Endothelial cell of umbilical vein (primary cell): ENCODE measurements around the gene IDUA. TPM values are rescaled to one million over a fixed set of nuclear protein-coding genes. Genes with fewer than 3 reads are reported as not detected.

Experiments used
- BruUV-seq: library from RNA; stranded (reverse); fragments of 400-500 nt; replicated peaks from 2 replicates; lab custom pipeline; 2021; lab: Mats Ljungman, UMichigan
- CTCF ChIA-PET: fragments of 300-600, 350-600 bp; sonication (Branson Sonifier 250); formaldehyde crosslinking; loops from one replicate; lab custom pipeline; 2021; ENCODE audit warnings: antibody characterized with exemption, inconsistent platforms; lab: Charles Lee
- POLR2A ChIA-PET: fragments of 300-600, 350-600 bp; sonication (Branson Sonifier 250); formaldehyde crosslinking; loops from one replicate; lab custom pipeline; 2021; ENCODE audit warnings: antibody characterized with exemption, inconsistent platforms; lab: Charles Lee
- DNase-seq: peaks from one replicate; pipeline ENCODE4 v3.0.0-alpha.2; 2011; ENCODE audit warnings: low read depth, low spot score
- FAIRE-seq: peaks from 2 replicates; lab custom pipeline; 2011; peaks lifted over from hg19 to GRCh38; lab: Jason Lieb, UNC
- H2AFZ ChIP-seq: 2 replicates; pipeline ENCODE4 v1.6.0; 2012; ENCODE audit warnings: low read depth, low read length, control low read depth, inconsistent platforms
- H3K27ac ChIP-seq: 2 replicates; pipeline ENCODE4 v1.5.1; 2011; ENCODE audit warnings: low read depth, mild to moderate bottlenecking, control low read depth, low read length, moderate library complexity; ENCODE audit not compliant: insufficient read depth
- H3K27me3 ChIP-seq, 2 experiments: 2 replicates each; pipeline versions ENCODE4 v1.6.0 to v1.6.1; 2011; ENCODE audit warnings: low read length in 2 of 2, mixed read lengths in 1 of 2; ENCODE audit not compliant: control insufficient read depth in 2 of 2, insufficient read depth in 2 of 2
- H3K36me3 ChIP-seq, 2 experiments: 2 replicates in 1 of 2; 3 replicates in 1 of 2; pipeline ENCODE4 v1.5.1; 2011; ENCODE audit warnings: low read length in 2 of 2, mild to moderate bottlenecking in 1 of 2, moderate library complexity in 1 of 2; ENCODE audit not compliant: control insufficient read depth in 2 of 2, insufficient read depth in 2 of 2; ENCODE audit errors: extremely low read depth in 1 of 2
- H3K4me1 ChIP-seq: 3 replicates; pipeline ENCODE4 v1.5.1; 2011; ENCODE audit warnings: mild to moderate bottlenecking, low read length; ENCODE audit not compliant: control insufficient read depth, insufficient read depth; ENCODE audit errors: extremely low read depth
- H3K4me2 ChIP-seq: 2 replicates; pipeline ENCODE4 v1.6.1; 2011; ENCODE audit warnings: low read length, control low read depth, mixed read lengths; ENCODE audit not compliant: insufficient read depth
- H3K4me3 ChIP-seq, 3 experiments: fragments of 200-600 bp in 1 of 3; sonication (generic), shearing (Covaris generic) in 1 of 3; replicated peaks in 1 of 3; 2 replicates each; pipeline ENCODE4 v1.5.1; 2011 to 2016; ENCODE audit warnings: control low read depth in 3 of 3, low read length in 3 of 3, mild to moderate bottlenecking in 2 of 3, inconsistent platforms in 1 of 3, low read depth in 1 of 3, moderate library complexity in 1 of 3; ENCODE audit not compliant: insufficient read depth in 1 of 3
- H3K79me2 ChIP-seq: 2 replicates; pipeline ENCODE4 v1.6.0; 2012; ENCODE audit warnings: low read length, inconsistent platforms; ENCODE audit not compliant: control insufficient read depth, insufficient read depth
- H3K9ac ChIP-seq: replicated peaks from 2 replicates; pipeline ENCODE3; 2011; ENCODE audit warnings: low read length, control low read depth; ENCODE audit not compliant: insufficient read depth; ENCODE audit errors: extremely low read depth
- H3K9me1 ChIP-seq: replicated peaks from 3 replicates; pipeline ENCODE4 v1.6.0; 2011; ENCODE audit warnings: mild to moderate bottlenecking, low read length; ENCODE audit not compliant: control insufficient read depth, insufficient read depth; ENCODE audit errors: extremely low read depth
- H3K9me3 ChIP-seq: replicated peaks from 2 replicates; pipeline ENCODE4 v1.5.1; 2012; ENCODE audit warnings: low read length, inconsistent platforms; ENCODE audit not compliant: control insufficient read depth, insufficient read depth
- H4K20me1 ChIP-seq: replicated peaks from 2 replicates; pipeline ENCODE3; 2011; ENCODE audit warnings: mild to moderate bottlenecking, low read length; ENCODE audit not compliant: control insufficient read depth, insufficient read depth; ENCODE audit errors: extremely low read depth
- EZH2 ChIP-seq: IDR thresholded peaks from 2 replicates; pipeline ENCODE4 v1.6.1; 2012; ENCODE audit warnings: borderline replicate concordance, low read depth, mild to moderate bottlenecking, moderate library complexity, low read length, inconsistent platforms; ENCODE audit not compliant: severe bottlenecking
- FOS ChIP-seq: IDR thresholded peaks from 2 replicates; pipeline ENCODE4 v1.6.1; 2011; ENCODE audit warnings: mild to moderate bottlenecking, low read length, moderate library complexity, borderline replicate concordance; ENCODE audit not compliant: insufficient read depth
- GATA2 ChIP-seq: IDR thresholded peaks from 2 replicates; pipeline ENCODE4 v1.7.0; 2011; ENCODE audit warnings: low read depth, mild to moderate bottlenecking, moderate library complexity, mixed read lengths, low read length; ENCODE audit not compliant: insufficient read length, insufficient read depth
- JUN ChIP-seq: IDR thresholded peaks from 2 replicates; pipeline ENCODE4 v1.6.1; 2011; ENCODE audit warnings: borderline replicate concordance, low read depth; ENCODE audit not compliant: insufficient read length, insufficient read depth
- MAX ChIP-seq: IDR thresholded peaks from 2 replicates; pipeline ENCODE4 v1.6.1; 2011; ENCODE audit not compliant: insufficient read depth, insufficient read length
- MYC ChIP-seq: IDR thresholded peaks from one replicate; pipeline ENCODE4 v1.6.1; 2011; ENCODE audit warnings: mild to moderate bottlenecking, low read depth, low read length
- POLR2AphosphoS5 ChIP-seq: IDR thresholded peaks from 2 replicates; pipeline ENCODE4 v1.6.1; 2012; ENCODE audit warnings: low read depth, mild to moderate bottlenecking, control low read depth, low read length, moderate library complexity; ENCODE audit not compliant: insufficient read depth
- dilution Hi-C: fragments of 300-500 bp; cut with MboI; formaldehyde crosslinking; loops from one replicate; pipeline ENCODE4 v1.15.0; 2019; ENCODE audit warnings: low sequenced_read_pairs; ENCODE audit not compliant: extremely low pct_ligation_motif_present
- intact Hi-C: fragments of 100-400 bp; cut with micrococcal nuclease; formaldehyde crosslinking; loops from one replicate; pipeline ENCODE4 v1.10.0; 2022
- polyA plus RNA-seq, 4 experiments: library from polyadenylated mRNA; depleted of rRNA in 3 of 4; stranded (reverse) in 3 of 4; unstranded in 1 of 4; fragments of >200 nt; gene quantifications; 2 replicates each; pipeline versions ENCODE4 v1.2.1 to v1.2.3, GENCODE V29; 2011 to 2012; ENCODE audit warnings: missing spikeins in 1 of 4
- total RNA-seq: library from RNA; stranded (reverse); gene quantifications from 2 replicates; pipeline ENCODE4 v1.2.3, GENCODE V29; 2021

IDUA gene
- total and polyA plus RNA-seq, 2 donors (not counting 3 experiments of a cell fraction or from before 2014, with no cell fraction given) = 19.1 to 34.1 TPM

DNA sequence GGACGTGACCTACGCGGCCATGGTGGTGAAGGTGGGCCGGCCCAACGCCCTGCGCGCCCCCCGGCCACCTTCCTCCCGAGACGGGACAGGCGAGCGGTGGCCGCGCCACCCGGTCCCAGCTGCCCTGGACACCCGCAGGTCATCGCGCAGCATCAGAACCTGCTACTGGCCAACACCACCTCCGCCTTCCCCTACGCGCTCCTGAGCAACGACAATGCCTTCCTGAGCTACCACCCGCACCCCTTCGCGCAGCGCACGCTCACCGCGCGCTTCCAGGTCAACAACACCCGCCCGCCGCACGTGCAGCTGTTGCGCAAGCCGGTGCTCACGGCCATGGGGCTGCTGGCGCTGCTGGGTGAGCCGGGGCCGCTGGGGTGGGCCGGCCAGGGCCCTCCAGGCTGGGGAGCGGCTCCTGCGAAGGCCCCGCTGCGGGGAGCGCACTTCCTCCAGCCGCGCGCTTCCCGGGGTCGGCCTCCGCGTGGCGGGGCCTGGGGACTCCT, 15.3 kb downstream of the IDUA start:
- intact Hi-C loops (no loop called here), dilution Hi-C loops (no loop called here)
- Histone ChIP-seq H3K4me1 (no peaks in the 10 kb centered on the region), H3K9ac (no peak overlapping the region), H4K20me1 (no peaks in the 10 kb centered on the region), H3K36me3 (no peaks in the 10 kb centered on the region), H3K27ac (no peak overlapping the region), H3K27me3 (peaks cover 32 to 40% of the 10 kb centered on the region in 2 experiments), H3K79me2 (no peaks in the 10 kb centered on the region), H3K4me3 (no peak overlapping the region), H3K4me2 (no peak overlapping the region), H2AFZ (no peak overlapping the region), H3K9me3 (no peaks in the 10 kb centered on the region), H3K9me1 (no peaks in the 10 kb centered on the region)
- ChIA-PET CTCF (interaction anchor here (1.2 kb wide), 1 partner anchor 15 kb away, joined by 3 read pairs; the partner anchor contains the start of gene IDUA), POLR2A (no interaction called here)
- FAIRE-seq (no peak), DNase-seq (no peak)
- no TSS peak for BruUV-seq
- TF ChIP-seq JUN = no peak
- peak; percentile 87 for TF ChIP-seq EZH2
- no peak for TF ChIP-seq POLR2AphosphoS5

- FAIRE-seq (no peak), DNase-seq (no peak)
- H3K36me3 ChIP-seq = no peaks in the 10 kb centered on the region
- no peaks in the 10 kb centered on the region for H3K4me1 ChIP-seq
- no peak overlapping the region for H3K27ac ChIP-seq
- intact Hi-C loops (no loop called here), dilution Hi-C loops (no loop called here)
- peaks cover 34 to 40% of the 10 kb centered on the region in 2 experiments for H3K27me3 ChIP-seq
- TF ChIP-seq MAX (no peak), EZH2 (peak; percentile 89), MYC (no peak), JUN (no peak), GATA2 (no peak), FOS (no peak)
- H3K79me2 ChIP-seq = no peaks in the 10 kb centered on the region
- no TSS peak for BruUV-seq
- CTCF ChIA-PET = interaction anchor here (1.2 kb wide), 1 partner anchor 16 kb away, joined by 3 read pairs; the partner anchor contains the start of gene IDUA
- no peaks in the 10 kb centered on the region for H4K20me1 ChIP-seq
- POLR2A ChIA-PET = no interaction called here
- H3K9me1 ChIP-seq = no peaks in the 10 kb centered on the region
- H3K4me3 ChIP-seq = no peak overlapping the region
- no peak overlapping the region for H3K9ac ChIP-seq
- no peaks in the 10 kb centered on the region for H3K9me3 ChIP-seq
- no peak overlapping the region for H2AFZ ChIP-seq
- no peak overlapping the region for H3K4me2 ChIP-seq
Observed at GRCh38 chr4:1002631-1003251, 15.9 kb downstream of the IDUA start.
